ENCODE data around the gene SLC7A14. TPM values are rescaled to one million over a fixed set of nuclear protein-coding genes. Genes with fewer than 3 reads are reported as not detected.

Gene SLC7A14
- polyA plus RNA-seq, 2 of the 4 experiments (the other 2 are of a cell fraction): not detected

DNA sequence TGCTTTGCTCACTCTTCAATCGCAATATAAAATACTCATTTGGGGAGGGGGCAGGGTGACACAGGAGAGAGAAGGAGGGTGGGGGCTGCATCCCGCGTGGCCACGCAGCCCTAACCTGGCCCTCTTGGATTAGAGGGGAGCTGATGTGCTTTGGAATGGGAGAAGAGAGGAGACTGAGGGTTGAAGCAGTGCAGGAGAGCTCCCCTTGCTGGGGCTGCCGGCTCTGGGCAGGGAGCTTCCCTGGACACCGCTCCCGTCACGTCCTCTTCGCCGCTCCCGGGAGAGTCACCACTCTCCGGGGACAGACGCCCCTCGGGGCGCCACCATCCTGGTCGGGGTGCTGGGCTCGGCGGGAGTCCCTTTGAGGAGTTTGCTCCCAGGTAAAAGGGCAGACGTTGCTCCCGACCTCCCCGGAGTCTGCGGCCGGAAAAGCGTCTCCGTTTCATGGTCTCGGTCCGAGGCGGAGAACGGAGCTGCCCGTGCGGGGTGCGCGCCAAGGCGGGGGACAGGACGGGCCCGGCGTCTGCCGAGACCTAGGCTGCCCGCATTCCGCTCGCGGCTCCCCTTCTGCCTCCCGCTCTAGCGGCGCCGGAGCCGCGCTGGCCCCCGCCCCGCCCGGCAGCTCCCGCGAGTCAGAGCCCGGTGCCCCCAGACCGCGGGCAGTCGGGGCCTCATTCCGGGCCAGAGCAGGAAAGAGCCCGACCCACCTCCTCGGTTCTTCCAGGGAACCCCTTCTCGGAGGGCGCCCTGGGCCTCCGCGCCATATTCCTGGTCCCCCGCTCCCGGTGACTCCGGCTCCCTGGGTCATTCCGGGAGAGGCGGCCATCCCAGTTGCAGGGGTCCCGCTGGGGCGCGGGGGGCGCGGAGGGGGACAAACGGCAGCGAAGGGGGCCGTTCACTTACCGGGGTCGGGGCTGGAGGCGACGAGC is 603 bp downstream of the SLC7A14 start:
- DNase-seq (ENCODE audit: low read depth in 1 of 2, low spot score in 1 of 2) (no peak), ATAC-seq (peak in 1 of 2 experiments; percentile 41; a peak in 3 of 6 replicates), FAIRE-seq (no peak)
- Histone ChIP-seq H3K4me1 (no peaks in the 10 kb centered on the region), H3K4me2 (no peak overlapping the region), H3K9me3 (no peaks in the 10 kb centered on the region), H3K27ac (no peak overlapping the region), H3K4me3 (no peak overlapping the region)
- WGBS (ENCODE audit: missing lambda C conversion rate): 42% methylated on average over 12 of the region's 81 CpGs
- POLR2A ChIA-PET: no interaction called here
- CTCF ChIA-PET: interaction anchor here (1.5 to 2.1 kb wide), 3 partner anchors 10 to 32 kb away, joined by 3 to 4 read pairs (median 4); no protein-coding TSS in a partner anchor
- TF ChIP-seq RAD21 (conservative IDR thresholded peaks at IDR 0.05 in 1 of 2, IDR thresholded peaks at IDR 0.05 in 1 of 2): no peak
- TF ChIP-seq HDAC2 (IDR thresholded peaks at IDR 0.05): no peak
- TF ChIP-seq ZSCAN20 (CRISPR knock-in tag; IDR thresholded peaks at IDR 0.05): no peak
- no peak for TF ChIP-seq JUN (IDR thresholded peaks at IDR 0.05)

DNA sequence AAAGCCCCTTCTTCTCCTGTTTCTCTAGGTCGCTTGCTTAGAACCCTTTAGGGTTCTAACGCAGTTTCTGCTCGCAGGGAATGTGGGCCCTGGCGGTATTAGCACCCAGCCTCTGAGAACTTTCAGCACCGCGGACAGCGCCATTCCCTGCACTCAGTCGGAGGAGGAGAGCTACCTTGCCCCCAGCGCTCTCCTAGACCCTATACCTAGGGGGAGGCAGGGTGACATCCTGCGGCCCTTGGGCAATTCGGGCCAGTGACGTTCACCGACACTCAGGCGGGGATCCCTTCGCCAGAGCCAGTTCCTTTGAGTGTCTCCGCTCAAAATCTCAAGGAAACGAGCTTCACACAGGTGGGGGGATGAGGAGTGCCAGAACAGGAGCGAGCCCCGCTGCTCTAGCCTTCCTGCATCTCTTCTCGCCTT is 1.3 kb downstream of the SLC7A14 start:
- Histone ChIP-seq H3K4me3 (no peak overlapping the region), H3K4me1 (no peaks in the 10 kb centered on the region), H3K4me2 (no peak overlapping the region), H3K9me3 (no peaks in the 10 kb centered on the region), H3K27ac (no peak overlapping the region)
- TF ChIP-seq ZFP36 (IDR thresholded peaks at IDR 0.05; ENCODE audit: borderline replicate concordance, partially characterized antibody): no peak
- TF ChIP-seq NR3C1 (IDR thresholded peaks at IDR 0.05): no peak
- TF ChIP-seq EHMT2 (IDR thresholded peaks at IDR 0.05; ENCODE audit: low read depth): peak; percentile 71; the same call in 1 of the 2 replicates
- no peak for TF ChIP-seq ZSCAN20 (CRISPR knock-in tag; IDR thresholded peaks at IDR 0.05)
- TF ChIP-seq, protein P1, sequence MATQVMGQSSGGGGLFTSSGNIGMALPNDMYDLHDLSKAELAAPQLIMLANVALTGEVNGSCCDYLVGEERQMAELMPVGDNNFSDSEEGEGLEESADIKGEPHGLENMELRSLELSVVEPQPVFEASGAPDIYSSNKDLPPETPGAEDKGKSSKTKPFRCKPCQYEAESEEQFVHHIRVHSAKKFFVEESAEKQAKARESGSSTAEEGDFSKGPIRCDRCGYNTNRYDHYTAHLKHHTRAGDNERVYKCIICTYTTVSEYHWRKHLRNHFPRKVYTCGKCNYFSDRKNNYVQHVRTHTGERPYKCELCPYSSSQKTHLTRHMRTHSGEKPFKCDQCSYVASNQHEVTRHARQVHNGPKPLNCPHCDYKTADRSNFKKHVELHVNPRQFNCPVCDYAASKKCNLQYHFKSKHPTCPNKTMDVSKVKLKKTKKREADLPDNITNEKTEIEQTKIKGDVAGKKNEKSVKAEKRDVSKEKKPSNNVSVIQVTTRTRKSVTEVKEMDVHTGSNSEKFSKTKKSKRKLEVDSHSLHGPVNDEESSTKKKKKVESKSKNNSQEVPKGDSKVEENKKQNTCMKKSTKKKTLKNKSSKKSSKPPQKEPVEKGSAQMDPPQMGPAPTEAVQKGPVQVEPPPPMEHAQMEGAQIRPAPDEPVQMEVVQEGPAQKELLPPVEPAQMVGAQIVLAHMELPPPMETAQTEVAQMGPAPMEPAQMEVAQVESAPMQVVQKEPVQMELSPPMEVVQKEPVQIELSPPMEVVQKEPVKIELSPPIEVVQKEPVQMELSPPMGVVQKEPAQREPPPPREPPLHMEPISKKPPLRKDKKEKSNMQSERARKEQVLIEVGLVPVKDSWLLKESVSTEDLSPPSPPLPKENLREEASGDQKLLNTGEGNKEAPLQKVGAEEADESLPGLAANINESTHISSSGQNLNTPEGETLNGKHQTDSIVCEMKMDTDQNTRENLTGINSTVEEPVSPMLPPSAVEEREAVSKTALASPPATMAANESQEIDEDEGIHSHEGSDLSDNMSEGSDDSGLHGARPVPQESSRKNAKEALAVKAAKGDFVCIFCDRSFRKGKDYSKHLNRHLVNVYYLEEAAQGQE (IDR thresholded peaks at IDR 0.05): peak; percentile 96
- ChIA-PET POLR2A (no interaction called here), CTCF (interaction anchor here (0.6 to 2.1 kb wide), 4 partner anchors 9 to 433 kb away, joined by 3 to 4 read pairs (median 3); no protein-coding TSS in a partner anchor)
- DNase-seq (ENCODE audit: low read depth in 1 of 2, low spot score in 1 of 2) (peak; percentile 20 to 26), FAIRE-seq (no peak), ATAC-seq (peak; percentile 81 to 88; a peak in 5 of 6 replicates)
- WGBS (ENCODE audit: missing lambda C conversion rate): 31% methylated on average over 15 of the region's 20 CpGs

GRCh38 chr3:170579646-170580045 is 6.2 kb downstream of the SLC7A14 start:
- CTCF ChIA-PET: interaction anchor here (1.1 to 2.2 kb wide), 3 partner anchors 166 to 232 kb away, joined by 3 to 9 read pairs (median 5); no protein-coding TSS in a partner anchor
- FAIRE-seq (no peak), DNase-seq (ENCODE audit: low read depth in 1 of 2, low spot score in 1 of 2) (no peak), ATAC-seq (no peak)
- H3K4me3 ChIP-seq: no peak overlapping the region
- TF ChIP-seq NFE2L2 (conservative IDR thresholded peaks at IDR 0.05; ENCODE audit: low read length) (no peak), CBX2 (IDR thresholded peaks at IDR 0.05; ENCODE audit: borderline replicate concordance, low read depth) (no peak), RFX5 (IDR thresholded peaks at IDR 0.05) (no peak), USF2 (IDR thresholded peaks at IDR 0.05) (no peak), ELK1 (IDR thresholded peaks at IDR 0.05; ENCODE audit: low read depth, low read length) (no peak), MYC (IDR thresholded peaks at IDR 0.05; ENCODE audit: borderline replicate concordance, low read length) (no peak), EP300 (IDR thresholded peaks at IDR 0.05) (no peak), SMC3 (IDR thresholded peaks at IDR 0.05) (no peak), JUNB (IDR thresholded peaks at IDR 0.05) (no peak), BHLHE40 (IDR thresholded peaks at IDR 0.05; ENCODE audit: low read depth, low read length) (no peak), NR3C1 (IDR thresholded peaks at IDR 0.05) (no peak), E2F6 (IDR thresholded peaks at IDR 0.05; ENCODE audit: borderline replicate concordance, low read depth) (no peak)
- TF ChIP-seq, protein P1 (IDR thresholded peaks at IDR 0.05): no peak
- H3K4me1 ChIP-seq: no peaks in the 10 kb centered on the region
- WGBS (ENCODE audit: missing lambda C conversion rate): 4% methylated on average over 3 of the region's 3 CpGs
- no peak overlapping the region for H3K27ac ChIP-seq
- no peaks in the 10 kb centered on the region for H3K9me3 ChIP-seq
- H3K4me2 ChIP-seq: no peak overlapping the region
- POLR2A ChIA-PET: no interaction called here
